SK-N-SH (cell line): ENCODE data around the gene RHOA. TPM values are rescaled to one million over a fixed set of nuclear protein-coding genes. Genes with fewer than 3 reads are reported as not detected.

Experiments
- CTCF ChIA-PET: fragments of 300-600, 350-600 bp; formaldehyde crosslinking; extraction: SDS; loops from one replicate; lab custom pipeline; 2021; lab: Yijun Ruan, JAX
- POLR2A ChIA-PET: fragments of 350-600 bp; sonication (Branson Sonifier 250); formaldehyde crosslinking; extraction: SDS; loops from one replicate; lab custom pipeline; 2020; ENCODE audit warnings: antibody characterized with exemption, inconsistent platforms; lab: Yijun Ruan, JAX
- DNase-seq: peaks from one replicate; pipeline ENCODE4 v3.0.0; 2012
- H2AFZ ChIP-seq: fragments of 200-600 bp; sonication (generic); 2 replicates; pipeline ENCODE4 v1.8.1; 2016; ENCODE audit warnings: antibody characterized with exemption, mild to moderate bottlenecking, low read depth
- H3F3A ChIP-seq: fragments of 200-600 bp; sonication (generic); replicated peaks from 2 replicates; pipeline ENCODE3; 2016; ENCODE audit warnings: antibody characterized with exemption, mild to moderate bottlenecking; ENCODE audit not compliant: insufficient read depth
- H3K27ac ChIP-seq, 2 experiments: fragments of 200-500 bp in 1 of 2; fragments of 200-600 bp in 1 of 2; sonication (Bioruptor generic) in 1 of 2; sonication (generic), shearing (Covaris generic) in 1 of 2; 2 replicates each; pipeline versions ENCODE4 v1.5.1 to v1.6.1; 2014 to 2016; ENCODE audit warnings: low read depth in 2 of 2, inconsistent platforms in 1 of 2, low read length in 1 of 2, mild to moderate bottlenecking in 1 of 2, mixed read lengths in 1 of 2
- H3K27me3 ChIP-seq: fragments of 200-600 bp; sonication (generic), shearing (Covaris generic); 2 replicates; pipeline ENCODE4 v1.6.1; 2016; ENCODE audit warnings: mixed run types; ENCODE audit not compliant: insufficient read depth
- H3K36me3 ChIP-seq, 2 experiments: fragments of 200-500 bp in 1 of 2; fragments of 200-600 bp in 1 of 2; sonication (Bioruptor generic) in 1 of 2; sonication (generic) in 1 of 2; replicated peaks in 1 of 2; 2 replicates each; pipeline versions ENCODE3 to v1.5.1; 2014 to 2016; ENCODE audit warnings: low read length in 1 of 2, mild to moderate bottlenecking in 1 of 2; ENCODE audit not compliant: insufficient read depth in 2 of 2, control insufficient read depth in 1 of 2
- H3K4me1 ChIP-seq, 2 experiments: fragments of 200-500 bp in 1 of 2; fragments of 200-600 bp in 1 of 2; sonication (Bioruptor generic) in 1 of 2; sonication (generic), shearing (Covaris generic) in 1 of 2; 2 replicates each; pipeline versions ENCODE4 v1.5.1 to v1.6.1; 2014 to 2016; ENCODE audit warnings: low read depth in 1 of 2, low read length in 1 of 2, mixed run types in 1 of 2; ENCODE audit not compliant: insufficient read depth in 2 of 2, control insufficient read depth in 1 of 2
- H3K4me2 ChIP-seq: fragments of 200-600 bp; sonication (generic), shearing (Covaris generic); 2 replicates; pipeline ENCODE4 v1.6.1; 2017; ENCODE audit warnings: mixed run types
- H3K4me3 ChIP-seq, 2 experiments: fragments of 200-500 bp in 1 of 2; fragments of 200-600 bp in 1 of 2; sonication (Bioruptor generic) in 1 of 2; sonication (generic), shearing (Covaris generic) in 1 of 2; 2 replicates each; pipeline versions ENCODE4 v1.5.1 to v1.8.1; 2014 to 2016; ENCODE audit warnings: low read depth in 2 of 2, inconsistent platforms in 1 of 2, low read length in 1 of 2, mild to moderate bottlenecking in 1 of 2, mixed read lengths in 1 of 2, moderate library complexity in 1 of 2
- H3K79me2 ChIP-seq: fragments of 200-600 bp; sonication (generic); 2 replicates; pipeline ENCODE4 v1.8.1; 2017; ENCODE audit warnings: mild to moderate bottlenecking; ENCODE audit not compliant: insufficient read depth
- H3K9ac ChIP-seq: fragments of 200-600 bp; sonication (generic); 2 replicates; pipeline ENCODE4 v1.6.1; 2017; ENCODE audit warnings: mixed run types
- H3K9me2 ChIP-seq: fragments of 200-600 bp; sonication (generic); 2 replicates; pipeline ENCODE4 v1.6.1; 2017; ENCODE audit warnings: mixed run types
- H3K9me3 ChIP-seq: fragments of 200-600 bp; sonication (generic); 2 replicates; pipeline ENCODE4 v1.6.1; 2017; ENCODE audit warnings: mixed run types, mild to moderate bottlenecking, moderate library complexity
- H4K20me1 ChIP-seq: fragments of 200-600 bp; sonication (generic); 2 replicates; pipeline ENCODE4 v1.6.1; 2017; ENCODE audit warnings: mild to moderate bottlenecking, mixed run types; ENCODE audit not compliant: insufficient read depth
- ELF1 ChIP-seq: IDR thresholded peaks from 2 replicates; pipeline ENCODE4 v1.4.0; 2012
- EZH2phosphoT487 ChIP-seq: fragments of 200-600 bp; sonication (generic); IDR thresholded peaks from 2 replicates; pipeline ENCODE4 v1.6.1; 2017; ENCODE audit warnings: low read depth, mixed run types, mild to moderate bottlenecking, antibody characterized with exemption, moderate library complexity, borderline replicate concordance
- FOSL2 ChIP-seq: IDR thresholded peaks from 2 replicates; pipeline ENCODE4 v1.4.0; 2012; ENCODE audit warnings: low read depth, mild to moderate bottlenecking, moderate library complexity, borderline replicate concordance
- FOXM1 ChIP-seq: IDR thresholded peaks from 2 replicates; pipeline ENCODE4 v1.4.0; 2012; ENCODE audit warnings: low read depth, mild to moderate bottlenecking
- GABPA ChIP-seq: IDR thresholded peaks from 2 replicates; pipeline ENCODE4 v1.4.0; 2012; ENCODE audit warnings: low read depth, mild to moderate bottlenecking
- JUND ChIP-seq: IDR thresholded peaks from 2 replicates; pipeline ENCODE4 v1.4.0; 2012
- MEF2A ChIP-seq: IDR thresholded peaks from 2 replicates; pipeline ENCODE4 v1.4.0; 2012; ENCODE audit warnings: low read depth, borderline replicate concordance
- MXI1 ChIP-seq: IDR thresholded peaks from 2 replicates; pipeline ENCODE4 v1.6.1; 2012; ENCODE audit warnings: mild to moderate bottlenecking, low read depth, low read length, improper control_type of control experiment
- NRF1 ChIP-seq: IDR thresholded peaks from 2 replicates; pipeline ENCODE4 v1.6.1; 2012; ENCODE audit warnings: low read depth, mild to moderate bottlenecking, low read length
- PBX3 ChIP-seq: IDR thresholded peaks from 2 replicates; pipeline ENCODE4; 2012
- POLR2AphosphoS5 ChIP-seq: IDR thresholded peaks from 2 replicates; pipeline ENCODE4 v1.6.1; 2012; ENCODE audit warnings: low read depth, low read length
- RCOR1 ChIP-seq: fragments of 150-350 bp; IDR thresholded peaks from 2 replicates; pipeline ENCODE4 v1.6.1; 2017; ENCODE audit warnings: antibody characterized with exemption, low read length
- RXRA ChIP-seq: IDR thresholded peaks from 2 replicates; pipeline ENCODE4 v1.4.0; 2012; ENCODE audit warnings: low read depth, mild to moderate bottlenecking, borderline replicate concordance
- TAF1 ChIP-seq: IDR thresholded peaks from 2 replicates; pipeline ENCODE4 v1.6.1; 2012; ENCODE audit warnings: low read depth, mild to moderate bottlenecking, low read length, moderate library complexity, borderline replicate concordance
- TCF12 ChIP-seq: IDR thresholded peaks from 2 replicates; pipeline ENCODE4 v1.4.0; 2012
- YY1 ChIP-seq: IDR thresholded peaks from 2 replicates; pipeline ENCODE4 v1.4.0; 2012; ENCODE audit warnings: low read depth, mild to moderate bottlenecking
- WGBS: methylation state at CpG from one replicate; pipeline ENCODE4 v1.1.6; 2017; ENCODE audit warnings: low lambda C conversion rate; 5-methylcytosine and 5-hydroxymethylcytosine counted together
- polyA plus RNA-seq, 3 experiments: library from polyadenylated mRNA; depleted of rRNA; stranded (reverse); fragments of >200 nt; gene quantifications; 2 replicates each; pipeline ENCODE4 v1.2.3, GENCODE V29; 2012
- TF ChIP-seq, protein P1 (sequence below): fragments of 150-350 bp; IDR thresholded peaks from 2 replicates; pipeline ENCODE4 v1.6.1; 2017; ENCODE audit warnings: antibody characterized with exemption, low read length, low read depth, borderline replicate concordance
- TF ChIP-seq, protein P2 (sequence below): IDR thresholded peaks from 2 replicates; pipeline ENCODE4 v1.4.0; 2012; ENCODE audit warnings: low read depth
- TF ChIP-seq, protein P3 (sequence below): IDR thresholded peaks from 2 replicates; pipeline ENCODE4 v1.4.0; 2012; ENCODE audit warnings: low read depth, borderline replicate concordance
- TF ChIP-seq, protein P4 (sequence below): fragments of 200-600 bp; sonication (generic); IDR thresholded peaks from 2 replicates; pipeline ENCODE4 v1.6.1; 2017; ENCODE audit warnings: antibody characterized with exemption, mild to moderate bottlenecking, moderate library complexity

RHOA gene
- polyA plus RNA-seq, 1 of the 3 experiments (the other 2 are of a cell fraction): 312 TPM

- no peak overlapping the region for H3K9ac ChIP-seq
- H2AFZ ChIP-seq: no peak overlapping the region
- H3K4me1 ChIP-seq: peaks cover 20 to 25% of the 10 kb centered on the region in 2 experiments; a peak in 3 of 4 replicates
- CTCF ChIA-PET: interaction anchor here (1.0 to 2.0 kb wide), 3 partner anchors 53 to 189 kb away, joined by 3 to 4 read pairs (median 4); partner anchors contain the start of genes KLHDC8B, RHOA and TCTA
- H3K36me3 ChIP-seq: peaks cover 22 to 74% of the 10 kb centered on the region in 2 experiments
- 58% methylated on average over 2 of the region's 2 CpGs for WGBS
- TF ChIP-seq RXRA (no peak), ELF1 (no peak), TAF1 (no peak), YY1 (no peak), JUND (peak; percentile 58), NRF1 (no peak), FOSL2 (peak; percentile 75; the same call in 1 of the 2 replicates), FOXM1 (no peak), PBX3 (peak; percentile 40; the same call in 1 of the 2 replicates), MXI1 (no peak), TCF12 (peak; percentile 48; the same call in 1 of the 2 replicates), RCOR1 (no peak)
- TF ChIP-seq, protein P1, sequence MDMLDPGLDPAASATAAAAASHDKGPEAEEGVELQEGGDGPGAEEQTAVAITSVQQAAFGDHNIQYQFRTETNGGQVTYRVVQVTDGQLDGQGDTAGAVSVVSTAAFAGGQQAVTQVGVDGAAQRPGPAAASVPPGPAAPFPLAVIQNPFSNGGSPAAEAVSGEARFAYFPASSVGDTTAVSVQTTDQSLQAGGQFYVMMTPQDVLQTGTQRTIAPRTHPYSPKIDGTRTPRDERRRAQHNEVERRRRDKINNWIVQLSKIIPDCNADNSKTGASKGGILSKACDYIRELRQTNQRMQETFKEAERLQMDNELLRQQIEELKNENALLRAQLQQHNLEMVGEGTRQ: no peak
- TF ChIP-seq, protein P2, sequence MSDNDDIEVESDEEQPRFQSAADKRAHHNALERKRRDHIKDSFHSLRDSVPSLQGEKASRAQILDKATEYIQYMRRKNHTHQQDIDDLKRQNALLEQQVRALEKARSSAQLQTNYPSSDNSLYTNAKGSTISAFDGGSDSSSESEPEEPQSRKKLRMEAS: no peak
- H3K27me3 ChIP-seq: no peaks in the 10 kb centered on the region
- H3K27ac ChIP-seq: peak overlapping the region; percentile 89 to 97; a peak in 3 of 4 replicates
- H3K4me2 ChIP-seq: peak overlapping the region; percentile 89; the same call in 1 of the 2 replicates
- no peaks in the 10 kb centered on the region for H3K9me2 ChIP-seq
- H3K79me2 ChIP-seq: peaks cover 63% of the 10 kb centered on the region
- no peak for DNase-seq
- POLR2A ChIA-PET: interaction anchor here (1.1 to 1.3 kb wide), 2 partner anchors 12 to 20 kb away, joined by 3 to 4 read pairs; no protein-coding TSS in a partner anchor
- H4K20me1 ChIP-seq: peaks cover 4% of the 10 kb centered on the region; the same call in 1 of the 2 replicates
- no peak overlapping the region for H3K4me3 ChIP-seq
- peaks cover 51% of the 10 kb centered on the region for H3F3A ChIP-seq
- H3K9me3 ChIP-seq: no peaks in the 10 kb centered on the region
Observed at GRCh38 chr3:49359623-49360022, 52.2 kb downstream of the RHOA start.

GRCh38 chr3:49358884-49359225 is 52.9 kb downstream of the RHOA start:
- Histone ChIP-seq H3K27me3 (no peaks in the 10 kb centered on the region), H3K79me2 (peaks cover 56% of the 10 kb centered on the region), H3K36me3 (peaks cover 22 to 68% of the 10 kb centered on the region in 2 experiments), H4K20me1 (peaks cover 4% of the 10 kb centered on the region; the same call in 1 of the 2 replicates), H3K9me3 (no peaks in the 10 kb centered on the region), H3F3A (peaks cover 51% of the 10 kb centered on the region)
- POLR2A ChIA-PET: interaction anchor here (0.6 to 1.6 kb wide), 8 partner anchors 12 to 338 kb away, joined by 3 to 6 read pairs (median 4); partner anchors contain the start of genes NICN1, USP19 and USP4
- TF ChIP-seq POLR2AphosphoS5: no peak
- TF ChIP-seq, protein P2: no peak
- no peak for TF ChIP-seq NRF1
- TF ChIP-seq, protein P3, sequence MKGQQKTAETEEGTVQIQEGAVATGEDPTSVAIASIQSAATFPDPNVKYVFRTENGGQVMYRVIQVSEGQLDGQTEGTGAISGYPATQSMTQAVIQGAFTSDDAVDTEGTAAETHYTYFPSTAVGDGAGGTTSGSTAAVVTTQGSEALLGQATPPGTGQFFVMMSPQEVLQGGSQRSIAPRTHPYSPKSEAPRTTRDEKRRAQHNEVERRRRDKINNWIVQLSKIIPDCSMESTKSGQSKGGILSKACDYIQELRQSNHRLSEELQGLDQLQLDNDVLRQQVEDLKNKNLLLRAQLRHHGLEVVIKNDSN: no peak
- TF ChIP-seq TCF12: no peak
- TF ChIP-seq MEF2A: no peak
- no peak for TF ChIP-seq GABPA
- TF ChIP-seq, protein P4, sequence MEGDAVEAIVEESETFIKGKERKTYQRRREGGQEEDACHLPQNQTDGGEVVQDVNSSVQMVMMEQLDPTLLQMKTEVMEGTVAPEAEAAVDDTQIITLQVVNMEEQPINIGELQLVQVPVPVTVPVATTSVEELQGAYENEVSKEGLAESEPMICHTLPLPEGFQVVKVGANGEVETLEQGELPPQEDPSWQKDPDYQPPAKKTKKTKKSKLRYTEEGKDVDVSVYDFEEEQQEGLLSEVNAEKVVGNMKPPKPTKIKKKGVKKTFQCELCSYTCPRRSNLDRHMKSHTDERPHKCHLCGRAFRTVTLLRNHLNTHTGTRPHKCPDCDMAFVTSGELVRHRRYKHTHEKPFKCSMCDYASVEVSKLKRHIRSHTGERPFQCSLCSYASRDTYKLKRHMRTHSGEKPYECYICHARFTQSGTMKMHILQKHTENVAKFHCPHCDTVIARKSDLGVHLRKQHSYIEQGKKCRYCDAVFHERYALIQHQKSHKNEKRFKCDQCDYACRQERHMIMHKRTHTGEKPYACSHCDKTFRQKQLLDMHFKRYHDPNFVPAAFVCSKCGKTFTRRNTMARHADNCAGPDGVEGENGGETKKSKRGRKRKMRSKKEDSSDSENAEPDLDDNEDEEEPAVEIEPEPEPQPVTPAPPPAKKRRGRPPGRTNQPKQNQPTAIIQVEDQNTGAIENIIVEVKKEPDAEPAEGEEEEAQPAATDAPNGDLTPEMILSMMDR: no peak
- TF ChIP-seq EZH2phosphoT487: no peak
- TF ChIP-seq YY1: no peak
- no peak for TF ChIP-seq JUND
- TF ChIP-seq MXI1: no peak
- no peak for TF ChIP-seq FOXM1
- TF ChIP-seq, all 33 proteins: peak for 0
- H3K27ac ChIP-seq: peak overlapping the region; percentile 89 to 97
- H2AFZ ChIP-seq: no peak overlapping the region
- WGBS: 80% methylated on average over 1 of the region's 3 CpGs
- H3K9me2 ChIP-seq: no peaks in the 10 kb centered on the region
- CTCF ChIA-PET: interaction anchor here (0.7 to 1.4 kb wide), 4 partner anchors 9 to 264 kb away, joined by 3 to 4 read pairs (median 3); partner anchors contain the start of genes KLHDC8B, RHOA and TCTA
- H3K4me1 ChIP-seq: peaks cover 20 to 25% of the 10 kb centered on the region in 2 experiments; a peak in 3 of 4 replicates
- H3K4me3 ChIP-seq: peak overlapping the region; percentile 57 to 80; a peak in 3 of 4 replicates
- DNase-seq: no peak
- peak overlapping the region; percentile 92 for H3K9ac ChIP-seq
- H3K4me2 ChIP-seq: peak overlapping the region; percentile 89
